Tibial nerve (tissue), 4 donors: Measurements from ENCODE around the gene S100A16.

ENCODE experiments used
- CTCF ChIP-seq, 5 experiments: fragments of 200-600 bp in 3 of 5; fragments of 450-650 bp in 2 of 5; sonication (generic) in 3 of 5; IDR thresholded peaks; one replicate each; pipeline ENCODE4 v1.5.1; 2016 to 2019; ENCODE audit warnings: antibody characterized with exemption in 5 of 5, mild to moderate bottlenecking in 3 of 5, moderate library complexity in 2 of 5
- EP300 ChIP-seq, 2 donors: sonication (generic); formaldehyde crosslinking; IDR thresholded peaks; one replicate each; pipeline ENCODE4 v1.6.1; 2017; ENCODE audit warnings: antibody characterized with exemption in 2 of 2, mild to moderate bottlenecking in 1 of 2

GRCh38 chr1:153573351-153573750 is 39.6 kb downstream of the S100A16 start:
- TF ChIP-seq CTCF (IDR thresholded peaks at IDR 0.05): no peak
- TF ChIP-seq EP300 (IDR thresholded peaks at IDR 0.05): no peak
